Fibroblast of skin of scalp (primary cell): ENCODE data around the gene TSPY10. TPM values are rescaled to one million over a fixed set of nuclear protein-coding genes. Genes with fewer than 3 reads are reported as not detected.
"Not testable (repeated sequence)": the region's sequence is repeated elsewhere in the genome, so short reads cannot be mapped to it uniquely, and the experiment has no call there.

Experiments used
- DNase-seq: peaks from one replicate; pipeline ENCODE4 v3.0.0-alpha.2; 2013
- polyA plus RNA-seq, 2 experiments: library from polyadenylated mRNA; unstranded; fragments of 120-200 nt; gene quantifications; one replicate each; pipeline ENCODE4 v1.2.1, GENCODE V29; 2013; ENCODE audit not compliant: insufficient read length in 2 of 2

Gene TSPY10
- not detected for polyA plus RNA-seq (2013, experiment 1 of 2; ENCODE audit: insufficient read length)
- polyA plus RNA-seq (2013, experiment 2 of 2; ENCODE audit: insufficient read length), result not detected

DNA sequence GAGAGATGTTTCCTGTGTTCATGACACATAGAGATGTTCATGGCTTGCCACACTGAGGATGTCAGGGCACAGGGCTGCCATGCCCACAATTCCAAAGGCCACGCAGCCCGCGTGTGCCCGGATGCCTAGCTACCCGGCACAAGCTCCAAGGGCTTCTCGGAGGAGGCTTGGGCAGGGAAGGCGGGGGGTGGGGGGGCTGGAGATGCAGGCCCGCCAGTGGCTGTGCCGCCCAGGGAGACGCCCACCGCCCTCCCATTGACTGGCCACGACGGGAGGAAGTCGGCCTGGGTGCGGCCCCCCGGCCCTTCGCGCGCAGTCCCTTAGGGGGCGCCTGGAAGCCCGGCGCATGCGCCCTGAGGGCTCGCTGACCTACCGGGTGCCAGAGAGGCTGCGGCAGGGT lies at the start of gene TSPY10:
TSS of gene TSPY10 (plus strand) at position 301 of the 400 bp plus-strand sequence. CDS start at position 347, 46 bp downstream.
- not testable (repeated sequence) for DNase-seq

- DNase-seq, result not testable (repeated sequence)
Measured at GRCh38 chrY:9486967-9487366, 40.7 kb upstream of the TSPY10 start, which contains the start of gene TSPY9. Gene TSPY9, plus strand, starts transcription at chrY:9487267. Its CDS starts 46 bp downstream, at chrY:9487313.

DNA sequence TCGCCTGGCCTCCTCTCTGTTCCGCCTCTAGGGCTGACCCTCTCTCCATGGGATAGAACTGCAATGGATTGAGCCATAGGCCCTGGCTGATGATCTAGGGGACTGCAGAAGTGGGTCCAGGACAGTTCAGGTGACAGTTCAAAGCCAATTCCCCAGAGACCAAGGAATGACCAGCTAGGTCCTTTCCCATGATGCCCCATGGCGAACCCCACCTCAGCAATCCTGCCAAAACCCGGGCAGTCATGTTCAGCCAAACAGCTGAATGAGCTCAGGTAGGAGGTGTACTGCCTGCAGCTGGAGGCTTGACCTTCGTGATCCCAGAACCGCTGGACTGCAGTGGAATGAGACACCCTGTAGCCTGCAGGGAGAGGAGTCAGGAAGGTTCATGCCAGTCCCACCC lies 23.3 kb upstream of the TSPY10 start:
- not testable (repeated sequence) for DNase-seq

- DNase-seq, result not testable (repeated sequence)
Measured at GRCh38 chrY:9516287-9516686, 11.4 kb upstream of the TSPY10 start.
